H54 (cell line): ENCODE data around the gene SF3A1.

ENCODE experiments used
- DNase-seq: peaks from one replicate; pipeline ENCODE4 v3.0.0; 2011; ENCODE audit warnings: low spot score, mixed read lengths; ENCODE audit not compliant: insufficient read length
- FAIRE-seq: peaks from 3 replicates; lab custom pipeline; 2011; peaks lifted over from hg19 to GRCh38; lab: Jason Lieb, UNC
- POLR2A ChIP-seq: IDR thresholded peaks from 2 replicates; pipeline ENCODE4 v1.6.1; 2011; ENCODE audit warnings: low read depth, mild to moderate bottlenecking, low read length

Gene SF3A1

GRCh38 chr22:30315962-30316576, 40.6 kb downstream of the SF3A1 start:
- TF ChIP-seq POLR2A = no peak
- FAIRE-seq (no peak), DNase-seq (no peak)

- FAIRE-seq (no peak), DNase-seq (no peak)
- no peak for TF ChIP-seq POLR2A
These were observed 41.8 kb downstream of the SF3A1 start for GRCh38 chr22:30314915-30315314.

- TF ChIP-seq POLR2A = no peak
- FAIRE-seq = no peak
- no peak for DNase-seq
These were observed 42.9 kb downstream of the SF3A1 start for GRCh38 chr22:30313527-30314363.

GRCh38 chr22:30312053-30312452, 44.6 kb downstream of the SF3A1 start:
- FAIRE-seq = peak; percentile 36
- no peak for TF ChIP-seq POLR2A
- DNase-seq = peak; percentile 65

- DNase-seq = no peak
- no peak for TF ChIP-seq POLR2A
- FAIRE-seq = no peak
These were observed 45.6 kb downstream of the SF3A1 start for GRCh38 chr22:30310881-30311771.

GRCh38 chr22:30309951-30310741, 46.5 kb downstream of the SF3A1 start:
- FAIRE-seq (no peak), DNase-seq (no peak)
- TF ChIP-seq POLR2A = no peak

GRCh38 chr22:30308518-30309230, 48.0 kb downstream of the SF3A1 start:
- TF ChIP-seq POLR2A = no peak
- FAIRE-seq (no peak), DNase-seq (no peak)

GRCh38 chr22:30308093-30308492, 48.6 kb downstream of the SF3A1 start:
- no peak for TF ChIP-seq POLR2A
- DNase-seq (no peak), FAIRE-seq (no peak)

GRCh38 chr22:30307041-30307574, 49.6 kb downstream of the SF3A1 start:
- DNase-seq = no peak
- FAIRE-seq = no peak
- TF ChIP-seq POLR2A = no peak

GRCh38 chr22:30306627-30307011, 50.1 kb downstream of the SF3A1 start:
- no peak for FAIRE-seq

GRCh38 chr22:30305906-30306626, 50.6 kb downstream of the SF3A1 start:
- TF ChIP-seq POLR2A = no peak
- DNase-seq = no peak
- FAIRE-seq = no peak

More at GRCh38 chr22:30306627-30307011, 50.1 kb downstream of the SF3A1 start:
- no peak for TF ChIP-seq POLR2A
- no peak for DNase-seq

GRCh38 chr22:30305519-30305905, 51.2 kb downstream of the SF3A1 start:
- no peak for DNase-seq
- no peak for TF ChIP-seq POLR2A
- no peak for FAIRE-seq
